Breast epithelium (tissue), 3 donors: Measurements from ENCODE around the gene C16orf86.

Experiments
- POLR2A ChIP-seq: fragments of 450-650 bp; IDR thresholded peaks from one replicate; pipeline ENCODE4 v1.6.1; 2016; ENCODE audit warnings: antibody characterized with exemption, mild to moderate bottlenecking, moderate library complexity
- POLR2AphosphoS5 ChIP-seq, 3 donors: sonication (generic); formaldehyde crosslinking; IDR thresholded peaks; one replicate each; pipeline ENCODE4 v1.6.1; 2017; ENCODE audit warnings: antibody characterized with exemption in 3 of 3
- TF ChIP-seq, protein P1 (sequence below), 3 donors: fragments of 450-650 bp; IDR thresholded peaks; one replicate each; pipeline ENCODE4 v1.5.1; 2016 to 2017; ENCODE audit warnings: antibody characterized with exemption in 3 of 3, mild to moderate bottlenecking in 3 of 3, moderate library complexity in 3 of 3

DNA sequence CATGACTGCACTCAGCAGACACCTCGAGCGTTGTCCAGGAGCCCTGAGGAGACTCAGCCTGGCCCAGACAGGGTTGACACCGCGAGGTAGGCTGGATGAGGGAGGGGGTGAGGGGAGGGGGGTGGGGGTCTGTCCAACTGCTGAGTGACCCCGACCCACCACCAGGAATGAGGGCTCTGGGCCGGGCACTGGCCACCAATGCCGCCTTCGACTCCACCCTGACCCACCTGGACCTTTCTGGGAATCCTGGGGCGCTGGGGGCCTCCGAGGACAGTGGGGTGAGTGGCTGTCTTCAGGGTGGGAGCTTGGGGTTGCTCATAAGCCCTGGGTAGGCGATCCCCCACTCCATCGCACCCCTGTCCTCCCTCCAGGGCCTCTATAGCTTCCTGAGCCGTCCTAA is 18.9 kb upstream of the C16orf86 start:
- TF ChIP-seq POLR2AphosphoS5 (IDR thresholded peaks at IDR 0.05) (no peak), POLR2A (no peak)
- TF ChIP-seq, protein P1, sequence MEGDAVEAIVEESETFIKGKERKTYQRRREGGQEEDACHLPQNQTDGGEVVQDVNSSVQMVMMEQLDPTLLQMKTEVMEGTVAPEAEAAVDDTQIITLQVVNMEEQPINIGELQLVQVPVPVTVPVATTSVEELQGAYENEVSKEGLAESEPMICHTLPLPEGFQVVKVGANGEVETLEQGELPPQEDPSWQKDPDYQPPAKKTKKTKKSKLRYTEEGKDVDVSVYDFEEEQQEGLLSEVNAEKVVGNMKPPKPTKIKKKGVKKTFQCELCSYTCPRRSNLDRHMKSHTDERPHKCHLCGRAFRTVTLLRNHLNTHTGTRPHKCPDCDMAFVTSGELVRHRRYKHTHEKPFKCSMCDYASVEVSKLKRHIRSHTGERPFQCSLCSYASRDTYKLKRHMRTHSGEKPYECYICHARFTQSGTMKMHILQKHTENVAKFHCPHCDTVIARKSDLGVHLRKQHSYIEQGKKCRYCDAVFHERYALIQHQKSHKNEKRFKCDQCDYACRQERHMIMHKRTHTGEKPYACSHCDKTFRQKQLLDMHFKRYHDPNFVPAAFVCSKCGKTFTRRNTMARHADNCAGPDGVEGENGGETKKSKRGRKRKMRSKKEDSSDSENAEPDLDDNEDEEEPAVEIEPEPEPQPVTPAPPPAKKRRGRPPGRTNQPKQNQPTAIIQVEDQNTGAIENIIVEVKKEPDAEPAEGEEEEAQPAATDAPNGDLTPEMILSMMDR (IDR thresholded peaks at IDR 0.05), result no peak
